GM19193 (cell line): ENCODE results near the gene SDR42E1.

Experiments
- POLR2A ChIP-seq: IDR thresholded peaks from 4 replicates; pipeline ENCODE4 v1.6.1; 2011; ENCODE audit not compliant: insufficient read depth, insufficient read length; ENCODE audit errors: extremely low read depth

SDR42E1 gene

GRCh38 chr16:82011199-82011641 is at the start of gene SDR42E1:
SDR42E1 (minus strand) TSS chr16:82011470; CDS start chr16:82000858, 10,612 bp downstream.
- peak; percentile 62 for TF ChIP-seq POLR2A

- no peak for TF ChIP-seq POLR2A
Measured at GRCh38 chr16:82059983-82060421, 48.7 kb upstream of the SDR42E1 start.

GRCh38 chr16:82059161-82059982 is 48.1 kb upstream of the SDR42E1 start:
- no peak for TF ChIP-seq POLR2A

- no peak for TF ChIP-seq POLR2A
Measured at GRCh38 chr16:82056550-82056896, 45.3 kb upstream of the SDR42E1 start.

- TF ChIP-seq POLR2A: no peak
Measured at GRCh38 chr16:82055728-82056549, 44.7 kb upstream of the SDR42E1 start.

GRCh38 chr16:82055117-82055516 is 43.8 kb upstream of the SDR42E1 start:
- no peak for TF ChIP-seq POLR2A

- TF ChIP-seq POLR2A: no peak
Measured at GRCh38 chr16:82051656-82052055, 40.4 kb upstream of the SDR42E1 start.

GRCh38 chr16:82050909-82051357 is 39.7 kb upstream of the SDR42E1 start:
- TF ChIP-seq POLR2A: no peak

- TF ChIP-seq POLR2A: no peak
Measured at GRCh38 chr16:82050506-82050905, 39.2 kb upstream of the SDR42E1 start.

- TF ChIP-seq POLR2A: no peak
Measured at GRCh38 chr16:82049484-82049883, 38.2 kb upstream of the SDR42E1 start.

- no peak for TF ChIP-seq POLR2A
Measured at GRCh38 chr16:82047787-82048186, 36.5 kb upstream of the SDR42E1 start.

GRCh38 chr16:82047374-82047773 is 36.1 kb upstream of the SDR42E1 start:
- no peak for TF ChIP-seq POLR2A

- no peak for TF ChIP-seq POLR2A
Measured at GRCh38 chr16:82046941-82047340, 35.7 kb upstream of the SDR42E1 start.

GRCh38 chr16:82046541-82046940 is 35.3 kb upstream of the SDR42E1 start:
- TF ChIP-seq POLR2A: no peak

- no peak for TF ChIP-seq POLR2A
Measured at GRCh38 chr16:82045465-82045864, 34.2 kb upstream of the SDR42E1 start.

GRCh38 chr16:82044585-82044911 is 33.3 kb upstream of the SDR42E1 start:
- no peak for TF ChIP-seq POLR2A
